T-helper 17 cell (primary cell): ENCODE data around the gene C18orf32. TPM values are rescaled to one million over a fixed set of nuclear protein-coding genes. Genes with fewer than 3 reads are reported as not detected.
"Not testable (repeated sequence)": the region's sequence is repeated elsewhere in the genome, so short reads cannot be mapped to it uniquely, and the experiment has no call there.

Experiments used
- ATAC-seq: fragments of 150-1000 bp; cut with Tn5 transposase; 2 replicates; pipeline ENCODE4 v1.10.0; 2021; ENCODE audit warnings: mild to moderate bottlenecking, moderate library complexity
- DNase-seq, 3 donors: peaks; one replicate each; pipeline versions ENCODE4 v3.0.0 to v3.0.0-alpha.2; 2020 to 2021
- H3K9me3 ChIP-seq: one replicate; pipeline ENCODE4 v1.7.0; 2013; ENCODE audit warnings: low read length, mild to moderate bottlenecking; ENCODE audit not compliant: control insufficient read depth, poor library complexity, severe bottlenecking
- H3K27ac Mint-ChIP-seq: one replicate; pipeline ENCODE4 v1.8.0; 2022; ENCODE audit warnings: mild to moderate bottlenecking, moderate library complexity, mixed read lengths
- H3K27me3 Mint-ChIP-seq: one replicate; pipeline ENCODE4 v1.8.0; 2022; ENCODE audit warnings: mixed read lengths
- H3K36me3 Mint-ChIP-seq: one replicate; pipeline ENCODE4 v1.8.0; 2022; ENCODE audit warnings: low read depth, mixed read lengths
- H3K4me1 Mint-ChIP-seq: one replicate; pipeline ENCODE4 v1.8.0; 2022; ENCODE audit warnings: mild to moderate bottlenecking, mixed read lengths
- H3K4me3 Mint-ChIP-seq: one replicate; pipeline ENCODE4 v1.8.0; 2022; ENCODE audit warnings: mild to moderate bottlenecking, moderate library complexity, mixed read lengths
- total RNA-seq, 4 donors: library from RNA in 2 of 4; stranded (reverse) in 2 of 4; gene quantifications; one replicate each; pipeline ENCODE4 v1.2.3 and lab custom pipeline; 2022 to 2026

Gene C18orf32
- total RNA-seq, result 10 to 100 TPM; 31.3 to 32.1 TPM
- total RNA-seq (lab: John Stamatoyannopoulos, UW), result 6.1 to 12.3 reads per million in 2 donors

GRCh38 chr18:49486953-49487710 lies at the start of gene C18orf32:
TSS of gene C18orf32 (minus strand) at chr18:49487234. CDS start at chr18:49483748, 3,486 bp downstream.
- H3K27ac Mint-ChIP-seq, result peak within 1 kb of the TSS; percentile 98
- H3K4me1 Mint-ChIP-seq, result peaks cover 50% of the 10 kb centered on the region
- no peaks in the 10 kb centered on the region for H3K27me3 Mint-ChIP-seq
- H3K9me3 ChIP-seq, result no peaks in the 10 kb centered on the region
- peak; percentile 84 to 90 (median 87) for DNase-seq
- peak within 1 kb of the TSS; percentile 98 for H3K4me3 Mint-ChIP-seq
- ATAC-seq, result peak; percentile 89
- H3K36me3 Mint-ChIP-seq, result peaks cover 7% of the 10 kb centered on the region

GRCh38 chr18:49534846-49535601 lies 48.0 kb upstream of the C18orf32 start:
- no peaks in the 10 kb centered on the region for H3K4me1 Mint-ChIP-seq
- DNase-seq (no peak), ATAC-seq (no peak)
- H3K4me3 Mint-ChIP-seq, result no peak overlapping the region
- no peak overlapping the region for H3K27ac Mint-ChIP-seq
- peaks cover 28% of the 10 kb centered on the region for H3K27me3 Mint-ChIP-seq
- no peaks in the 10 kb centered on the region for H3K9me3 ChIP-seq
- H3K36me3 Mint-ChIP-seq, result no peaks in the 10 kb centered on the region

- H3K27ac Mint-ChIP-seq, result no peak overlapping the region
- H3K4me3 Mint-ChIP-seq, result no peak overlapping the region
- no peaks in the 10 kb centered on the region for H3K4me1 Mint-ChIP-seq
- H3K27me3 Mint-ChIP-seq, result peaks cover 38% of the 10 kb centered on the region
- DNase-seq (no peak), ATAC-seq (no peak)
- H3K9me3 ChIP-seq, result no peaks in the 10 kb centered on the region
- no peaks in the 10 kb centered on the region for H3K36me3 Mint-ChIP-seq
Observed at GRCh38 chr18:49531678-49532153, 44.7 kb upstream of the C18orf32 start.

- no peaks in the 10 kb centered on the region for H3K36me3 Mint-ChIP-seq
- no peaks in the 10 kb centered on the region for H3K9me3 ChIP-seq
Observed at GRCh38 chr18:49529596-49529995, 42.6 kb upstream of the C18orf32 start.

GRCh38 chr18:49527631-49528327 lies 40.7 kb upstream of the C18orf32 start:
- no peak overlapping the region for H3K4me3 Mint-ChIP-seq
- H3K4me1 Mint-ChIP-seq, result no peaks in the 10 kb centered on the region
- no peaks in the 10 kb centered on the region for H3K36me3 Mint-ChIP-seq
- ATAC-seq, result no peak
- peaks cover 41% of the 10 kb centered on the region for H3K27me3 Mint-ChIP-seq
- no peak overlapping the region for H3K27ac Mint-ChIP-seq
- H3K9me3 ChIP-seq, result no peaks in the 10 kb centered on the region
- no peak for DNase-seq

More at GRCh38 chr18:49529596-49529995, 42.6 kb upstream of the C18orf32 start:
- Mint-ChIP-seq H3K4me3 (no peak overlapping the region), H3K27ac (no peak overlapping the region), H3K4me1 (no peaks in the 10 kb centered on the region), H3K27me3 (peaks cover 35% of the 10 kb centered on the region)
- ATAC-seq (no peak), DNase-seq (no peak)

- Mint-ChIP-seq H3K4me3 (no peak overlapping the region), H3K27me3 (peaks cover 37% of the 10 kb centered on the region), H3K4me1 (no peaks in the 10 kb centered on the region), H3K27ac (no peak overlapping the region), H3K36me3 (no peaks in the 10 kb centered on the region)
- no peak for ATAC-seq
- DNase-seq, result no peak
- no peaks in the 10 kb centered on the region for H3K9me3 ChIP-seq
Observed at GRCh38 chr18:49525981-49526380, 38.9 kb upstream of the C18orf32 start.

- Mint-ChIP-seq H3K27ac (no peak overlapping the region), H3K36me3 (no peaks in the 10 kb centered on the region), H3K4me1 (no peaks in the 10 kb centered on the region), H3K4me3 (no peak overlapping the region), H3K27me3 (peaks cover 34% of the 10 kb centered on the region)
- ATAC-seq, result no peak
- no peaks in the 10 kb centered on the region for H3K9me3 ChIP-seq
- no peak for DNase-seq
Observed at GRCh38 chr18:49524951-49525350, 37.9 kb upstream of the C18orf32 start.

GRCh38 chr18:49524349-49524748 lies 37.3 kb upstream of the C18orf32 start:
- H3K4me3 Mint-ChIP-seq, result no peak overlapping the region
- DNase-seq (no peak), ATAC-seq (no peak)
- peaks cover 28% of the 10 kb centered on the region for H3K27me3 Mint-ChIP-seq
- no peak overlapping the region for H3K27ac Mint-ChIP-seq
- no peaks in the 10 kb centered on the region for H3K4me1 Mint-ChIP-seq
- H3K9me3 ChIP-seq, result no peaks in the 10 kb centered on the region
- no peaks in the 10 kb centered on the region for H3K36me3 Mint-ChIP-seq

GRCh38 chr18:49523580-49524093 lies 36.6 kb upstream of the C18orf32 start:
- not testable (repeated sequence) for H3K4me3 Mint-ChIP-seq

GRCh38 chr18:49521216-49521835 lies 34.3 kb upstream of the C18orf32 start:
- H3K27ac Mint-ChIP-seq, result no peak overlapping the region
- no peak for ATAC-seq
- no peak overlapping the region for H3K4me3 Mint-ChIP-seq
- DNase-seq, result no peak
- no peaks in the 10 kb centered on the region for H3K9me3 ChIP-seq
- H3K27me3 Mint-ChIP-seq, result peaks cover 30% of the 10 kb centered on the region
- H3K36me3 Mint-ChIP-seq, result no peaks in the 10 kb centered on the region
- H3K4me1 Mint-ChIP-seq, result peaks cover 2% of the 10 kb centered on the region

More at GRCh38 chr18:49523580-49524093, 36.6 kb upstream of the C18orf32 start:
- not testable (repeated sequence) for H3K36me3 Mint-ChIP-seq, H3K27ac Mint-ChIP-seq, DNase-seq, H3K9me3 ChIP-seq, ATAC-seq, H3K4me1 Mint-ChIP-seq
- peaks cover 28% of the 10 kb centered on the region for H3K27me3 Mint-ChIP-seq

- H3K9me3 ChIP-seq, result no peaks in the 10 kb centered on the region
- H3K36me3 Mint-ChIP-seq, result no peaks in the 10 kb centered on the region
- H3K4me3 Mint-ChIP-seq, result no peak overlapping the region
- DNase-seq (no peak), ATAC-seq (no peak)
- peaks cover 2% of the 10 kb centered on the region for H3K4me1 Mint-ChIP-seq
- no peak overlapping the region for H3K27ac Mint-ChIP-seq
- H3K27me3 Mint-ChIP-seq, result peaks cover 35% of the 10 kb centered on the region
Observed at GRCh38 chr18:49520661-49521145, 33.7 kb upstream of the C18orf32 start.

GRCh38 chr18:49519101-49519971 lies 32.3 kb upstream of the C18orf32 start:
- Mint-ChIP-seq H3K36me3 (no peaks in the 10 kb centered on the region), H3K27ac (no peak overlapping the region), H3K4me1 (peaks cover 2% of the 10 kb centered on the region), H3K4me3 (no peak overlapping the region), H3K27me3 (peaks cover 32% of the 10 kb centered on the region)
- DNase-seq (no peak), ATAC-seq (no peak)
- H3K9me3 ChIP-seq, result no peaks in the 10 kb centered on the region
